ENCODE measurements around the gene METRNL.

Gene METRNL

GRCh38 chr17:83092931-83093330 lies 13.5 kb downstream of the METRNL start:
- no peak for TF ChIP-seq ZFX (IDR thresholded peaks at IDR 0.05)
- TF ChIP-seq, protein P1, sequence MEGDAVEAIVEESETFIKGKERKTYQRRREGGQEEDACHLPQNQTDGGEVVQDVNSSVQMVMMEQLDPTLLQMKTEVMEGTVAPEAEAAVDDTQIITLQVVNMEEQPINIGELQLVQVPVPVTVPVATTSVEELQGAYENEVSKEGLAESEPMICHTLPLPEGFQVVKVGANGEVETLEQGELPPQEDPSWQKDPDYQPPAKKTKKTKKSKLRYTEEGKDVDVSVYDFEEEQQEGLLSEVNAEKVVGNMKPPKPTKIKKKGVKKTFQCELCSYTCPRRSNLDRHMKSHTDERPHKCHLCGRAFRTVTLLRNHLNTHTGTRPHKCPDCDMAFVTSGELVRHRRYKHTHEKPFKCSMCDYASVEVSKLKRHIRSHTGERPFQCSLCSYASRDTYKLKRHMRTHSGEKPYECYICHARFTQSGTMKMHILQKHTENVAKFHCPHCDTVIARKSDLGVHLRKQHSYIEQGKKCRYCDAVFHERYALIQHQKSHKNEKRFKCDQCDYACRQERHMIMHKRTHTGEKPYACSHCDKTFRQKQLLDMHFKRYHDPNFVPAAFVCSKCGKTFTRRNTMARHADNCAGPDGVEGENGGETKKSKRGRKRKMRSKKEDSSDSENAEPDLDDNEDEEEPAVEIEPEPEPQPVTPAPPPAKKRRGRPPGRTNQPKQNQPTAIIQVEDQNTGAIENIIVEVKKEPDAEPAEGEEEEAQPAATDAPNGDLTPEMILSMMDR (conservative IDR thresholded peaks at IDR 0.05), result no peak
- H3K27ac ChIP-seq, result no peak overlapping the region

DNA sequence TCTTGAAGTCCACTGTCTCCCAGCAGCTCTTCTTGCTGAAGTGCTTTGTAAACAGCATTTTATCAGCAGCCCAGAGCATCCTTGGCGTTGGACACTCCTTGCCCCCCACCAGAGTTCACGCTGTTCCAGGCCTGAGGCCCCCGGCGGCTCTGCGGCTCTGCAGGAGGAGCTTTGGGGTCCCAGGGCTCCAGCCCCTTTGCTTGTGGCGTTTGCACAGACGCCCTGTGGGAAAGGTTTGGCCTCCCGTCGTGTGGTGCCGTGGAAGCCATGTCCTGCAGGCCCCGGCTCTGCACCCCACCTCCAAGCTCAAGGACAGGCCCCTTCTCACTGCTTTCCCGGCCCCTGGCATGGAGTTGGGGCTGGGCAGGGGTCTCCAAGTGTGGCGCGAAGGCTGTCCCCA lies 14.1 kb downstream of the METRNL start:
- no peak for TF ChIP-seq ZFX (IDR thresholded peaks at IDR 0.05)
- TF ChIP-seq, protein P1 (conservative IDR thresholded peaks at IDR 0.05), result no peak
- no peak overlapping the region for H3K27ac ChIP-seq

DNA sequence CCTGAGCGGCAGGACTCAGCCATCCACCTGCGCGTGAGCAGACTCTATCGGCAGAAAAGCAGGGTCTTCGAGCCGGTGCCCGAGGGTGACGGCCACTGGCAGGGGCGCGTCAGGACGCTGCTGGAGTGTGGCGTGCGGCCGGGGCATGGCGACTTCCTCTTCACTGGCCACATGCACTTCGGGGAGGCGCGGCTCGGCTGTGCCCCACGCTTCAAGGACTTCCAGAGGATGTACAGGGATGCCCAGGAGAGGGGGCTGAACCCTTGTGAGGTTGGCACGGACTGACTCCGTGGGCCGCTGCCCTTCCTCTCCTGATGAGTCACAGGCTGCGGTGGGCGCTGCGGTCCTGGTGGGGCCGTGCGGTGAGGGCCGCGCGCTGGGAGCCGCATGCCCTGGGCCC lies 14.9 kb downstream of the METRNL start:
- H3K27ac ChIP-seq, result no peak overlapping the region
- no peak for TF ChIP-seq ZFX (IDR thresholded peaks at IDR 0.05)
- TF ChIP-seq, protein P1 (conservative IDR thresholded peaks at IDR 0.05), result no peak

DNA sequence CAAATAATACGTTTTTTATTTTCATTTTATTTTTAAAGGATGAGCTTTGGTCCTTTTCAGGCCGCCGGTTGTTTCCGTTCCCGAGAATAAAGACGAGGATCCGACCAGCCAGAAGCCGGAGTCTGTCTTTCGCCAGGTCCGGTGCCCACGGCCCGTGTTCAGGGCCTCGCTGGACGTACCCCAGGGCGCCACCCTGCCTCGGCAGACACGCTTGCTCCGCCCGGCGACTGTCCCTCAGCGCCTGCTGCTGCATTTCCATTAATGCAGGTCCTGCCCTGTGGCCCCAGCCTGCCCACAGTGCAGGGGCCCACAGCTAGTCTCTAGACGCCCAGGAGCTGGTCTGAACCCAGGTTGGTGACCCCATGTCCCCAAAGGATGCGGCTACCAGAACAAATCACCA lies 15.6 kb downstream of the METRNL start:
- no peak overlapping the region for H3K27ac ChIP-seq
- TF ChIP-seq, protein P1 (conservative IDR thresholded peaks at IDR 0.05), result no peak
- TF ChIP-seq ZFX (IDR thresholded peaks at IDR 0.05), result no peak

DNA sequence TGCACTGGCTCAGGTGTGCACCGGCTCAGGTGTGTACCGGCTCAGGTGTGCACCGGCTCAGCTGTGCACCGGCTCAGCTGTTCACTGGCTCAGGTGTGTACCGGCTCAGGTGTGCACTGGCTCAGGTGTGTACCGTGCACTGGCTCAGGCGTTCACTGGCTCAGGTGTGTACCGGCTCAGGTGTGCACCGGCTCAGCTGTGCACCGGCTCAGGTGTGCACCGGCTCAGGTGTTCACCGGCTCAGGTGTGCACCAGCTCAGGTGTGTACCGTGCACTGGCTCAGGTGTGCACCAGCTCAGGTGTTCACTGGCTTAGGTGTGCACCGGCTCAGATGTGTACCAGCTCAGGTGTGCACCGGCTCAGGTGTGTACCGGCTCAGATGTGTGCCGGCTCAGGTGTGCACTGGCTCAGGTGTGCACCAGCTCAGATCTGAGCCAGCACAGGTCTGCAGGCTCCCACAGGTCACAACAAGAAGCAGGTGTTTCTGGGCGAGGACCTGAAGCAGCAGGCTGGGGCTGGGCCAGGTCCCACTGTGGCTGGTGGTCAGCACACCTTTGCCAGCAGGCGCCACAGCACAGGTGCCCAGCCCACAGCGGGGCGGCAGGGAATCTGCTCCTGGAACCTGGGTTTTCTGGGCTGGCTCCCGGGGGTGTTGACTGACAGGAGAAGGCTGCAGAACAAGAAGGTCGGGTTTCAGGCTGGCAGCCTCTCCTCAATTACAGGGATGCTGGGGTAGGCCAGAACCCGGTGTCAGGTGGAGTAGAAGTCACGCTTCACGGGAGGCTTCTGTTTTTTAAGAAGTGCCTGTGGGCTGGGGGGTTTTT lies 17.2 kb downstream of the METRNL start:
- no peak overlapping the region for H3K27ac ChIP-seq
- no peak for TF ChIP-seq ZFX (IDR thresholded peaks at IDR 0.05)
- TF ChIP-seq, protein P1 (conservative IDR thresholded peaks at IDR 0.05), result no peak

GRCh38 chr17:83097831-83098230 lies 18.4 kb downstream of the METRNL start:
- TF ChIP-seq, protein P1 (conservative IDR thresholded peaks at IDR 0.05), result no peak
- TF ChIP-seq ZFX (IDR thresholded peaks at IDR 0.05), result no peak
- H3K27ac ChIP-seq, result no peak overlapping the region

DNA sequence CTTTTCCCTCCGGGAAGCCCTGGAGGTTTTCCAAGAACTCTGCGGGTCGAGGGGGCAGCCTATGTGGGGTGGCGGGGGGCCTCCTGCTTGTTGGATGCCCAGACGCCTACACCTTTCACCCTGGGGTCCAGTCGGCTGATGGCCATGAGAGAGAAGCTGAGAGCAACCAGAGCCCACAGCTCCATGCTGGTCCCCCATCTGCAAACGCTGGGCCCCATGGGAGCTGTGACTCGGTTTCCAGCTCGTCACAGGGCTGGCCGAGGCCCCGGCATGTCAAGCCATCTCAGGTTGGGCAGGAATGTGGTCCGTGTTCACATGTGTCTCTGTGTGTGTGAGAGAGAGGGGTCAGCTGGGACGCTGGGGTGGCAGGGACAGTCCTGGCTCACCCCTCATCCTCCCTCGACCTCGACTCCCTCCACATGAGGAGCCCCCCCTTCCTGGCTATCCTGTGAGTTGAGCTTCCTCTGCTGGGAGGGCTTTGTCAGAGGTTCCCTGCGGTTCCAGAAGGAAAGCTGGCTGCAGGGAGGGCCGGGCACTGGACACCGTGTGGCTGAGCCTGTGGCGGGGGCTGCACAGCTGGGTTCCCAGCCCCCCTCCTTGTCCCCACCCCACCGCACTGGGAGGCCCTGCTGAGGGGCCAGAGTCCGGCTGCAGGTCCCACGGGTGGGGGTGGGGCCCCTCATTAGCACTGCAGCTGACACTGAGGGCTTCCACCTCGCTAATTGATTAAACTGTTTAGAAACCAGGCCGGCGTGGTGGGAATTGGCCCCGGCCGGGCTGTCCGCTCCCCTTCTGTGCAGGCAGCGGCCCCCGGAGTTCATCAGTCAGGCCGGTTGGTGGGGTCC lies 19.1 kb downstream of the METRNL start:
- no peak overlapping the region for H3K27ac ChIP-seq

More for the DNA sequence above, 19.1 kb downstream of the METRNL start:
- TF ChIP-seq, protein P1 (conservative IDR thresholded peaks at IDR 0.05), result no peak
- TF ChIP-seq ZFX (IDR thresholded peaks at IDR 0.05), result no peak

All from C4-2B (cell line).